Mucosa of rectum (tissue), 2 donors: ENCODE results near the gene HIVEP3.

Experiments
- H3K27ac ChIP-seq, 2 donors: one replicate each; pipeline ENCODE4 v1.7.0; 2013; ENCODE audit warnings: inconsistent platforms in 2 of 2, low read depth in 2 of 2, low read length in 2 of 2
- H3K27me3 ChIP-seq, 2 donors: one replicate each; pipeline ENCODE4 v1.7.0; 2013; ENCODE audit warnings: low read length in 2 of 2; ENCODE audit not compliant: control insufficient read depth in 2 of 2, insufficient read depth in 2 of 2
- H3K36me3 ChIP-seq, 2 donors: one replicate each; pipeline ENCODE4 v1.7.0; 2013; ENCODE audit warnings: low read length in 2 of 2; ENCODE audit not compliant: control insufficient read depth in 2 of 2, insufficient read depth in 2 of 2
- H3K4me1 ChIP-seq, 2 donors: one replicate each; pipeline ENCODE4 v1.7.0; 2013; ENCODE audit warnings: low read length in 2 of 2, mild to moderate bottlenecking in 1 of 2; ENCODE audit not compliant: control insufficient read depth in 2 of 2, insufficient read depth in 2 of 2
- H3K4me3 ChIP-seq, 2 donors: one replicate each; pipeline ENCODE4 v1.7.0; 2013; ENCODE audit warnings: low read length in 2 of 2
- H3K9ac ChIP-seq, 2 donors: one replicate each; pipeline ENCODE4 v1.7.0; 2013; ENCODE audit warnings: low read length in 2 of 2, low read depth in 1 of 2, mild to moderate bottlenecking in 1 of 2
- H3K9me3 ChIP-seq, 2 donors: one replicate each; pipeline ENCODE4 v1.7.0; 2013; ENCODE audit warnings: low read length in 2 of 2; ENCODE audit not compliant: control insufficient read depth in 2 of 2
- donor health status: healthy.
- donor health status: Normal muscosa, but diverticular disease.

The HIVEP3 gene

DNA sequence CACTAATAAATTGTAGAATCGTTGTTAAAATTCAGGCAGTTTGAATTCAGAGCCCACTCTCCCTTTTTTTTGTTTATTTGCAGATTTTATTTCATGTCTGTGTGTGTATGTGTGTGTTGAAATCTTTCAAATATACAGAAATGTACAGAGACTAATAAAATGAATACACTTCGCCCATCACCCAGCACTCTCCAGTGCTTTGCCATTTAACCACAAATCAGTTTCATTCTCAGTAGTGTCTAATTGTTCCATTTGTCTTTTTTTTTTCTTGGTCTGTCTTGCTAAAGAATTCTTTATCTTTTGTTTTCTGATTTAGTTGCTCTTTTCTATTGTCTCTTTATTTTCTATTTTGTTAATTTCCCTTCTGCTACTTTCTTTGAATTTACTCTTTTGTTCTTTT lies 99.7 kb downstream of the HIVEP3 start:
- Histone ChIP-seq H3K9ac (no peak overlapping the region), H3K36me3 (no peaks in the 10 kb centered on the region), H3K9me3 (no peaks in the 10 kb centered on the region), H3K4me1 (peaks cover 4 to 14% of the 10 kb centered on the region in 2 donors), H3K4me3 (no peak overlapping the region), H3K27ac (no peak overlapping the region), H3K27me3 (no peaks in the 10 kb centered on the region)

DNA sequence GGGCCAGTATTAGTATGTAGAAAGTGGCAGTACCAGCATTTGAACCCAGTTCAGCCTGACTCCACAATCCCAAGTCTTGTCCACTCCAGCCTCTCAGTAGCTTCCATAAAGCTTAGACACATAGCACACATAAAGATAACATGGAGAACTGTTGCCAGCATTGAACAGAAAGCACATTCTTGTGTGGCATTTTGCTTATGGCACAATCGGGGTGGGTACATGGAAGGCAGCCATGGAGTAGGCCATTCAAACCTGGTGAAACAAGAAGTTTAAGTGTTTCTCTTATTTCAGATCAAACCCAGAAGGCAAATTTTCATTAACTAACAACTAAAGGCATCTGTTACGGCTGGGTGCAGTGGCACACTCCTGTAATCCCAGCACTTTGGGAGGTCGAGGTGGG lies 102.7 kb downstream of the HIVEP3 start:
- H3K4me3 ChIP-seq, result no peak overlapping the region
- no peak overlapping the region for H3K9ac ChIP-seq
- no peak overlapping the region for H3K27ac ChIP-seq
- H3K9me3 ChIP-seq, result no peaks in the 10 kb centered on the region
- H3K36me3 ChIP-seq, result no peaks in the 10 kb centered on the region
- H3K27me3 ChIP-seq, result no peaks in the 10 kb centered on the region
- H3K4me1 ChIP-seq, result no peaks in the 10 kb centered on the region

DNA sequence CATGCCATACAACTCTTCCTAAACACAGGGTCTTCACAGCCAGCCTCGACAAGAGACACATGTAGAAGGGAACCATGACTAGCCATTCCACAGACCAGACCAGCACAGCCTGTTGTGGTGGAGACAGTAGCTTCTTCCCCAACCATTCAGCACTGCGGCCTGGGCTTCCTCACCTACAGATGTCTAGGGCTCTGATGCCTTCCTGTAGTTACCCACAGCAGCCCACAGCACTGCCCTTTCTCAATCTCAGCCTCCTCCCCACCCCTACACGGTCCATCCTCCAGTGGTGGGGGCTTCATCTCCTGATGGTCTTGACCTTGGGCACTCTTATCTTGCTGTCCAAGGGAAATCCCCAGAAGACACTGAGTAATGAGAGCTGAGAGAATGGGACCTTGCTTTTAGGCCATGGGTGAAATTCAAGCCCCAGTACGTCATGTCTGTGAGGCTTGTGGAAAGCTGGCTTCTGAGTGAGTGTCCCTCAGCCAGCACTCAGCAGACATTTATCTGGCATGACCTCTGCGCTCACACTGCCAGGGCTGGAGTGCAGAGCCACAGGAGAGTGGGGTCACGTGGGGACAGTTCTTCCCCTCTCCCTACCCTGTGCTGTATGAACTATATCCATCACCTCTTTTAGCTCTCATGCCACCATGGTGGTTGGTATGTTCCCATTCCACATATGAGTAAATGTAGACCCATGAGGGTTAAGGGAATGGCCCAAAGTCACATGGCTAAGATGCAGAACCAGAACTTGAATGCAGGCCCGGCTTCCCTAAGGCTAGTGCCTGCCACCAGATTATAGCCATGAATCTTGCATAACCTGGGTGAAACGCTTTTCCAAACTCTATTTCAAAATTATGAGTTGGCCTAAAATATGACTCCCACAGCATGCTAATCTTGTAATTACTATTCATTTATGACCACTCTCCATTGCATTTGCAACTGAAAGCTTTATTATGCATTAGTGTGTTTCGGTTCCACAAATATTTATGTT lies 104.7 kb downstream of the HIVEP3 start:
- Histone ChIP-seq H3K27ac (no peak overlapping the region), H3K27me3 (no peaks in the 10 kb centered on the region), H3K36me3 (no peaks in the 10 kb centered on the region), H3K4me3 (no peak overlapping the region), H3K9me3 (no peaks in the 10 kb centered on the region), H3K4me1 (no peaks in the 10 kb centered on the region), H3K9ac (no peak overlapping the region)

DNA sequence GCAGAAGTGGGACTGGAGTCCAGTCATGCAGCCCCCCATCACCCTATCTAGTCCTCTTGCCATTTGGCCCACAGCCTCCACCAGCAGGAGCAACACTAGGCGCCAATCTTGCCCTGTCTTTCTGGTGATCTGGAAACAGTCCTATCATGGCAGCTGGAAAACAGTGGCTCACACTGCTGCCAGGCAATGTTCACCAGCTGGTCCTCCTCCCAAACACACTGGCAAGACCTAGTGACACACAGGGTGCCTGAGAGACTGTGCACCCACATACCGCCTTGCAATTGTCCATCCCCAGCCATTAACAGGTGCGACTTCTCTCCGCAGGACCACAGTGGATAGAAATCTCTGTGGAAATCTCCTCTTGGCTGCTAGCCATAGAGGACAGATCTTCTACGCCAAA lies 105.5 kb downstream of the HIVEP3 start:
- Histone ChIP-seq H3K36me3 (no peaks in the 10 kb centered on the region), H3K9ac (no peak overlapping the region), H3K9me3 (no peaks in the 10 kb centered on the region), H3K27me3 (no peaks in the 10 kb centered on the region), H3K4me1 (no peaks in the 10 kb centered on the region), H3K27ac (no peak overlapping the region), H3K4me3 (no peak overlapping the region)

DNA sequence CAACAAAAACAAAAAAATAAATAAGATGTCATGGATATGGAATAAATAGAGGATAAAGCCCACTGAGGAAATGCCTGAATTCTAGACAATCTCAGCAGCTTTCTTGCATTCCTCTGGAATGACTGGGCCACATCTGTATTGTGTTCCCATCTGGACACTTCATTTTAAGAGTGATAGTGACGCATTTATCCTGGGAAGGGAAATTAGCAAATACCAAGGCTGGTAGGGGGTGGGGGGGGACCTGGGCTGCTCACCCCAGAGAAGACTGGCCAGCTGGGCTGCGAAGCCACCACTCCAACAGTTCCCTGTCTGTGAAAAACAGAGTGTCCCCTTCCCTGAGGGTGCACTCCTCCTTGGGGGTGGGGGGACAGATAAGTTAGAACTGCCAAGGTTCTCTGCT lies 106.3 kb downstream of the HIVEP3 start:
- no peak overlapping the region for H3K9ac ChIP-seq
- no peaks in the 10 kb centered on the region for H3K27me3 ChIP-seq
- H3K9me3 ChIP-seq, result no peaks in the 10 kb centered on the region
- no peaks in the 10 kb centered on the region for H3K4me1 ChIP-seq
- no peaks in the 10 kb centered on the region for H3K36me3 ChIP-seq
- H3K27ac ChIP-seq, result no peak overlapping the region
- no peak overlapping the region for H3K4me3 ChIP-seq

DNA sequence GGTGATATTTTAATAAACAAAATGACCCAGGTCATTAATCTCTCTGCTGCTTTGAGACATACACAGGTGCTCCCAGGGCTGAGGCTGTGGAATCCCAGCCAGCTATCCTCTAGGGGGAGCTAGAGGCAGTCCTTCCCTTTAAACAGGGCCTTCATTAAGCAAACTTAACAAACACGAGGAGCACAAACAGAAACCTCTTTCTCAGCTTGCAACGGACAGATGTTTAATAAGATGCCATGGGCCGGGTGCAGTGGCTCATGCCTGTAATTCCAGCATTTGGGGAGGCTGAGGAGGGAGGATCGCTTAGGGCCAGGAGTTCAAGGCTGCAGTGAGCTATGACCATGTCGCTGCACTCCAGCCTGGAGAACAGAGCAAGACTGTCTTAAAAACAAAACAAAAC lies 106.7 kb downstream of the HIVEP3 start:
- Histone ChIP-seq H3K4me1 (no peaks in the 10 kb centered on the region), H3K9ac (no peak overlapping the region), H3K36me3 (no peaks in the 10 kb centered on the region)

GRCh38 chr1:41811051-41811795 lies 107.5 kb downstream of the HIVEP3 start:
- Histone ChIP-seq H3K4me3 (no peak overlapping the region), H3K27me3 (no peaks in the 10 kb centered on the region), H3K9me3 (no peaks in the 10 kb centered on the region), H3K9ac (no peak overlapping the region), H3K4me1 (no peaks in the 10 kb centered on the region), H3K27ac (no peak overlapping the region), H3K36me3 (no peaks in the 10 kb centered on the region)

More for the DNA sequence above, 106.7 kb downstream of the HIVEP3 start:
- H3K9me3 ChIP-seq, result no peaks in the 10 kb centered on the region
- H3K27me3 ChIP-seq, result no peaks in the 10 kb centered on the region
- H3K27ac ChIP-seq, result no peak overlapping the region
- H3K4me3 ChIP-seq, result no peak overlapping the region

DNA sequence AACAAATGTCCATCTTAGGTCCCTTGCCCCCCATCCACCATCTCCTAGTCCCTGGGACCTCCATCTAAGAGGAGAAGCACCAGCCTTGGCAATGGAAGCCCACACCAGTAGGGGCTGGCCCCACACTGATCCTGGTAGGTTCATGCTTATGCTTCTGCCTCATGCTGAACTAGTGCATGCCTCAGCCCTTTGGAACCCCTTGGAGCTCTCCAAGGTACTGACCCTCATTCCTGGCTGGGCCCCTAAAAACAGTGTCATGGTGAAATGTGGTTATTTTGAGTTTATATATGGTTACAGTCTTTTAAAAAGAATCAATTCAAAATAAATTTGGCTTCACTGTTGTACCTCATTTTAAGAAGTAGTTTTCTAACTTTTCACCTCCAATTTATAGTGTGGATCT lies 108.3 kb downstream of the HIVEP3 start:
- Histone ChIP-seq H3K27me3 (no peaks in the 10 kb centered on the region), H3K36me3 (no peaks in the 10 kb centered on the region), H3K4me3 (no peak overlapping the region), H3K9ac (no peak overlapping the region), H3K4me1 (no peaks in the 10 kb centered on the region), H3K9me3 (no peaks in the 10 kb centered on the region), H3K27ac (no peak overlapping the region)

DNA sequence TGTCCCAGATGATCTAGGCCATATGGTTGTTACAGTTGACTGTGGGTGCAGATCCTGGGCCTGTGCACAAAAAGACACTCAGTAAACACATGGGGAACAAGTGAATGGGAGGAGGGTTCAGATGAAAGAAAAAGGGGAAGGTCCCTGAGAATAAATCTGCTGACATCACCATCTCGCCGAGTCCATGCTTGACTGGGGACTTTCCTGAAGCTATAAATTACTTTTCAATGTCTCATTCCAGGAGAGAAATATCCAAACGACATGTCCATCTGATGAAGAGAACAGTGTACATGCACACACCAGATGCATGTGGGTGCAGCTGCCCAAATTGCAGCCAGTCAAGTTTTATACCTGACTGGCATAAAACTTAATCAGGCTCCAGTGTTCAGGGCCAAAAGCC lies 109.0 kb downstream of the HIVEP3 start:
- no peaks in the 10 kb centered on the region for H3K4me1 ChIP-seq
- no peaks in the 10 kb centered on the region for H3K36me3 ChIP-seq
- H3K9ac ChIP-seq, result no peak overlapping the region
- H3K27me3 ChIP-seq, result no peaks in the 10 kb centered on the region
- no peak overlapping the region for H3K27ac ChIP-seq
- no peaks in the 10 kb centered on the region for H3K9me3 ChIP-seq
- H3K4me3 ChIP-seq, result no peak overlapping the region

- Histone ChIP-seq H3K4me1 (no peaks in the 10 kb centered on the region), H3K27me3 (no peaks in the 10 kb centered on the region), H3K9me3 (no peaks in the 10 kb centered on the region), H3K36me3 (no peaks in the 10 kb centered on the region), H3K9ac (no peak overlapping the region), H3K4me3 (no peak overlapping the region), H3K27ac (no peak overlapping the region)
Observed at GRCh38 chr1:41807390-41807789, 111.3 kb downstream of the HIVEP3 start.
